ENCODE results near the gene CYFIP1. TPM values are rescaled to one million over a fixed set of nuclear protein-coding genes. Genes with fewer than 3 reads are reported as not detected.

The CYFIP1 gene
- total and polyA plus RNA-seq, 10 of the 15 experiments (the other 5 are each of a cell fraction or from before 2014, with no cell fraction given): 3.5 to 46.2 (median 28.3) TPM

DNA sequence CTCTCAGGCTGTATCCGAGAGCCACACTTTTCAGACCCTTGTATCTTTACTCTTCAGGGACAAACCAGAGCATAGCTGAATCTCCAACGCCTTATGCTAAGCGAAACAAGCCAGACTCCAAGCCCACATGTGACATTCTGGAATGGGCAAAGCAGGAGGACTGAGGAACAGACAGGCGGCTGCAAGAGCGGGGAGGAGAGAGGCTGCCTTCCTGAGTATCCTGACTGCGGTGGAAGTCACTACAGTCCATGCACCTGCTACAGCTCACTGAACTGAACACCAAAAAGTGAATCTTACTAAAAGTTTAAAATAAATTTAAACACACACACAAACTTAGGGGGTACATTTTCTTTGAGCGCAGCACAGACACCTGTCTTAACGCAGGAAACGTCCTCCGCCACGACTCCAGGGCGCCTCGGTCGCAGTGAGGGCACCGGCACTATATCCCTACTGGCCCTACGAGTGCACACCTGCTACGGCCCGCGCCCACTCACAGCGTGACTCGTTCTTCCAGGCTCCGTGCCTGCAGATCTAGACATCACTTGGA, 1.4 kb downstream of the CYFIP1 start:
- ATAC-seq: peak; percentile 64
- RAD21 ChIA-PET (ENCODE audit: unreplicated experiment): no interaction called here
- WGBS (ENCODE audit: insufficient coverage, insufficient replicate concordance, low lambda C conversion rate, missing lambda C conversion rate): 18% methylated on average over 22 of the region's 22 CpGs
- TF ChIP-seq SRF (IDR thresholded peaks at IDR 0.05; ENCODE audit: low read depth in 2 of 2, low read length in 2 of 2) (no peak), CBX5 (IDR thresholded peaks at IDR 0.05; ENCODE audit: low read depth) (no peak), RBBP5 (conservative IDR thresholded peaks at IDR 0.05) (no peak), ASH2L (IDR thresholded peaks at IDR 0.05; ENCODE audit: borderline replicate concordance, low read depth) (no peak), PAX8 (IDR thresholded peaks at IDR 0.05) (no peak), SUZ12 (IDR thresholded peaks at IDR 0.05; ENCODE audit: unreplicated experiment) (no peak), STAT1 (conservative IDR thresholded peaks at IDR 0.05) (no peak), BCLAF1 (IDR thresholded peaks at IDR 0.05) (no peak), MEF2B (IDR thresholded peaks at IDR 0.05; ENCODE audit: partially characterized antibody, poor library complexity, severe bottlenecking) (no peak), MYB (IDR thresholded peaks at IDR 0.05; ENCODE audit: borderline replicate concordance, low read depth, low read length) (no peak), EP300 (IDR thresholded peaks at IDR 0.05; ENCODE audit: borderline replicate concordance in 1 of 2, control insufficient read depth in 1 of 2, low read depth in 2 of 2, low read length in 2 of 2) (no peak)
- TF ChIP-seq, protein P1, sequence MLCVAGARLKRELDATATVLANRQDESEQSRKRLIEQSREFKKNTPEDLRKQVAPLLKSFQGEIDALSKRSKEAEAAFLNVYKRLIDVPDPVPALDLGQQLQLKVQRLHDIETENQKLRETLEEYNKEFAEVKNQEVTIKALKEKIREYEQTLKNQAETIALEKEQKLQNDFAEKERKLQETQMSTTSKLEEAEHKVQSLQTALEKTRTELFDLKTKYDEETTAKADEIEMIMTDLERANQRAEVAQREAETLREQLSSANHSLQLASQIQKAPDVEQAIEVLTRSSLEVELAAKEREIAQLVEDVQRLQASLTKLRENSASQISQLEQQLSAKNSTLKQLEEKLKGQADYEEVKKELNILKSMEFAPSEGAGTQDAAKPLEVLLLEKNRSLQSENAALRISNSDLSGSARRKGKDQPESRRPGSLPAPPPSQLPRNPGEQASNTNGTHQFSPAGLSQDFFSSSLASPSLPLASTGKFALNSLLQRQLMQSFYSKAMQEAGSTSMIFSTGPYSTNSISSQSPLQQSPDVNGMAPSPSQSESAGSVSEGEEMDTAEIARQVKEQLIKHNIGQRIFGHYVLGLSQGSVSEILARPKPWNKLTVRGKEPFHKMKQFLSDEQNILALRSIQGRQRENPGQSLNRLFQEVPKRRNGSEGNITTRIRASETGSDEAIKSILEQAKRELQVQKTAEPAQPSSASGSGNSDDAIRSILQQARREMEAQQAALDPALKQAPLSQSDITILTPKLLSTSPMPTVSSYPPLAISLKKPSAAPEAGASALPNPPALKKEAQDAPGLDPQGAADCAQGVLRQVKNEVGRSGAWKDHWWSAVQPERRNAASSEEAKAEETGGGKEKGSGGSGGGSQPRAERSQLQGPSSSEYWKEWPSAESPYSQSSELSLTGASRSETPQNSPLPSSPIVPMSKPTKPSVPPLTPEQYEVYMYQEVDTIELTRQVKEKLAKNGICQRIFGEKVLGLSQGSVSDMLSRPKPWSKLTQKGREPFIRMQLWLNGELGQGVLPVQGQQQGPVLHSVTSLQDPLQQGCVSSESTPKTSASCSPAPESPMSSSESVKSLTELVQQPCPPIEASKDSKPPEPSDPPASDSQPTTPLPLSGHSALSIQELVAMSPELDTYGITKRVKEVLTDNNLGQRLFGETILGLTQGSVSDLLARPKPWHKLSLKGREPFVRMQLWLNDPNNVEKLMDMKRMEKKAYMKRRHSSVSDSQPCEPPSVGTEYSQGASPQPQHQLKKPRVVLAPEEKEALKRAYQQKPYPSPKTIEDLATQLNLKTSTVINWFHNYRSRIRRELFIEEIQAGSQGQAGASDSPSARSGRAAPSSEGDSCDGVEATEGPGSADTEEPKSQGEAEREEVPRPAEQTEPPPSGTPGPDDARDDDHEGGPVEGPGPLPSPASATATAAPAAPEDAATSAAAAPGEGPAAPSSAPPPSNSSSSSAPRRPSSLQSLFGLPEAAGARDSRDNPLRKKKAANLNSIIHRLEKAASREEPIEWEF (IDR thresholded peaks at IDR 0.05; ENCODE audit: insufficient replicate concordance, low read depth, low read length): no peak
- TF ChIP-seq, protein P2, sequence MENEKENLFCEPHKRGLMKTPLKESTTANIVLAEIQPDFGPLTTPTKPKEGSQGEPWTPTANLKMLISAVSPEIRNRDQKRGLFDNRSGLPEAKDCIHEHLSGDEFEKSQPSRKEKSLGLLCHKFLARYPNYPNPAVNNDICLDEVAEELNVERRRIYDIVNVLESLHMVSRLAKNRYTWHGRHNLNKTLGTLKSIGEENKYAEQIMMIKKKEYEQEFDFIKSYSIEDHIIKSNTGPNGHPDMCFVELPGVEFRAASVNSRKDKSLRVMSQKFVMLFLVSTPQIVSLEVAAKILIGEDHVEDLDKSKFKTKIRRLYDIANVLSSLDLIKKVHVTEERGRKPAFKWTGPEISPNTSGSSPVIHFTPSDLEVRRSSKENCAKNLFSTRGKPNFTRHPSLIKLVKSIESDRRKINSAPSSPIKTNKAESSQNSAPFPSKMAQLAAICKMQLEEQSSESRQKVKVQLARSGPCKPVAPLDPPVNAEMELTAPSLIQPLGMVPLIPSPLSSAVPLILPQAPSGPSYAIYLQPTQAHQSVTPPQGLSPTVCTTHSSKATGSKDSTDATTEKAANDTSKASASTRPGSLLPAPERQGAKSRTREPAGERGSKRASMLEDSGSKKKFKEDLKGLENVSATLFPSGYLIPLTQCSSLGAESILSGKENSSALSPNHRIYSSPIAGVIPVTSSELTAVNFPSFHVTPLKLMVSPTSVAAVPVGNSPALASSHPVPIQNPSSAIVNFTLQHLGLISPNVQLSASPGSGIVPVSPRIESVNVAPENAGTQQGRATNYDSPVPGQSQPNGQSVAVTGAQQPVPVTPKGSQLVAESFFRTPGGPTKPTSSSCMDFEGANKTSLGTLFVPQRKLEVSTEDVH (IDR thresholded peaks at IDR 0.05; ENCODE audit: low read depth, partially characterized antibody): no peak

More for the DNA sequence above, 1.4 kb downstream of the CYFIP1 start:
- intact Hi-C loops (cut with micrococcal nuclease; ENCODE audit: unreplicated experiment): loop anchor here (5.0 to 10.0 kb wide), 2 partner anchors 41 to 124 kb away; no protein-coding TSS in a partner anchor
- Histone ChIP-seq H4K20me1 (ENCODE audit: control insufficient read depth, insufficient read depth) (peaks cover 3% of the 10 kb centered on the region), H3K9ac (ENCODE audit: control insufficient read depth, insufficient read depth, low read length) (peak overlapping the region; percentile 68), H3K27ac (ENCODE audit: control insufficient read depth, insufficient read depth) (no peak overlapping the region), H3K79me2 (ENCODE audit: control insufficient read depth, insufficient read depth, low read length) (peaks cover 25% of the 10 kb centered on the region), H3K4me3 (peak overlapping the region; percentile 98), H3K36me3 (ENCODE audit: control insufficient read depth in 2 of 2, insufficient read depth in 2 of 2, low read length in 1 of 2) (no peaks in the 10 kb centered on the region), H2AFZ (ENCODE audit: control insufficient read depth, low read depth, low read length) (peak overlapping the region; percentile 68), H3K4me2 (ENCODE audit: control insufficient read depth, insufficient read depth) (peak overlapping the region; percentile 90), H3K4me1 (ENCODE audit: control insufficient read depth, insufficient read depth, low read length) (peaks cover 13% of the 10 kb centered on the region), H3K27me3 (replicated peaks in 1 of 2; ENCODE audit: control insufficient read depth in 2 of 2, insufficient read depth in 2 of 2, low read length in 1 of 2) (no peaks in the 10 kb centered on the region), H3K9me3 (replicated peaks; ENCODE audit: control insufficient read depth, insufficient read depth, low read length) (no peaks in the 10 kb centered on the region)
- BruUV-seq (replicated peaks): no TSS peak
- ChIA-PET SMC1A (ENCODE audit: uncharacterized antibody, unreplicated experiment) (no interaction called here), CTCF (no interaction called here), POLR2A (no interaction called here)
- DNase-seq (ENCODE audit: low read depth, low spot score) (no peak), FAIRE-seq (no peak)
- in situ Hi-C loops (cut with MboI): no loop called here

Measured in GM12878 (cell line).